ENCODE measurements around the gene PTPRT. TPM values are rescaled to one million over a fixed set of nuclear protein-coding genes. Genes with fewer than 3 reads are reported as not detected.

PTPRT gene
- polyA plus RNA-seq, 3 donors = not detected

DNA sequence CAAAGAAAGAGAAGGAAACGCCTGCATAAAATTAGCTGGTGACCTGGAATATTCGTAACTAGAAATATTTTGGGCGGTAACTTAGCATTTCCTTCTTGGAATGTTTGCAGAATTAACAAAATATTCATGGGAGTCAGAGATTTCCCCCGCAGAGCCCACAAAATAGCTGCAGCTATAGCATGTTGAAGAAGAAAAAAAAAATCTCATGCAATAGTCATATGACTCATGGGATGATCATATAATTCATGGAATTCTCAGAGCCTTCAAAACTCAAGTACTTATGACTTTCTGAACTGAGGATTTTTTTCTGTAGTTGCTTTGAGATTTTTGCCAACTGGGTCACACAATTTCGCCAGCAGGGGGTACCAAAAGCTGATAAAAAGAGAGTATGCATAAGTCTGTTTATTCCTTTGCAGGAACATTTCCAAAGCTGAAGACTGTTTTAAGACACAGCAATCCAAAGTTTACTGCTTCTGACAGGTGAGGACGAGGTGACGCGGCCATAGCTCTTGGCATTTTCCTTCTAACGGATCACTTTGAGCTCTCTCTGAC, 985.5 kb downstream of the PTPRT start:
- Mint-ChIP-seq H3K9me3 (peaks cover 0 to 8% (median 0%) of the 10 kb centered on the region in 7 donors), H3K27me3 (ENCODE audit: low read depth in 3 of 3) (peaks cover 0 to 1% (median 1%) of the 10 kb centered on the region in 3 donors), H3K36me3 (no peaks in the 10 kb centered on the region), H3K4me1 (no peaks in the 10 kb centered on the region), H3K4me3 (no peak overlapping the region), H3K27ac (no peak overlapping the region)
- no peaks in the 10 kb centered on the region for H3K9me3 ChIP-seq (replicated peaks in 1 of 2; ENCODE audit: control insufficient read depth in 1 of 2, insufficient read depth in 1 of 2, low read length in 2 of 2)
- no peak overlapping the region for H3K9ac ChIP-seq (ENCODE audit: insufficient read depth, low read length, poor library complexity, severe bottlenecking)
- no peak overlapping the region for H3K4me2 ChIP-seq (replicated peaks; ENCODE audit: extremely low read depth, low read length, poor library complexity, severe bottlenecking)
- no peaks in the 10 kb centered on the region for H3K79me2 ChIP-seq (ENCODE audit: insufficient read depth, low read length)
- H3K36me3 ChIP-seq (replicated peaks in 1 of 2; ENCODE audit: control insufficient read depth in 1 of 2, insufficient read depth in 2 of 2, low read length in 2 of 2) = no peaks in the 10 kb centered on the region
- intact Hi-C loops (cut with micrococcal nuclease) = loop anchor here in 1 of 2 donors (5.0 to 10.0 kb wide), 2 partner anchors 331 to 983 kb away; partner anchors contain the start of gene PTPRT
- no peak overlapping the region for H3K4me3 ChIP-seq (replicated peaks in 1 of 3; ENCODE audit: low read depth in 2 of 3, low read length in 3 of 3)
- no peaks in the 10 kb centered on the region for H3K27me3 ChIP-seq (ENCODE audit: control insufficient read depth in 2 of 2, insufficient read depth in 2 of 2, low read length in 2 of 2)
- H3K27ac ChIP-seq (ENCODE audit: low read depth in 1 of 2, low read length in 2 of 2) = no peak overlapping the region
- DNase-seq = no peak
- H2AFZ ChIP-seq (ENCODE audit: insufficient read depth, low read depth, low read length, poor library complexity, severe bottlenecking) = no peak overlapping the region
- no peaks in the 10 kb centered on the region for H4K20me1 ChIP-seq (ENCODE audit: insufficient read depth, low read length)
- 73% methylated on average over 8 of the region's 9 CpGs for WGBS (ENCODE audit: insufficient coverage)
- no peak for TF ChIP-seq CTCF (IDR thresholded peaks at IDR 0.05)
- H3K4me1 ChIP-seq (ENCODE audit: control insufficient read depth in 1 of 2, insufficient read depth in 2 of 2, low read length in 2 of 2) = no peaks in the 10 kb centered on the region

DNA sequence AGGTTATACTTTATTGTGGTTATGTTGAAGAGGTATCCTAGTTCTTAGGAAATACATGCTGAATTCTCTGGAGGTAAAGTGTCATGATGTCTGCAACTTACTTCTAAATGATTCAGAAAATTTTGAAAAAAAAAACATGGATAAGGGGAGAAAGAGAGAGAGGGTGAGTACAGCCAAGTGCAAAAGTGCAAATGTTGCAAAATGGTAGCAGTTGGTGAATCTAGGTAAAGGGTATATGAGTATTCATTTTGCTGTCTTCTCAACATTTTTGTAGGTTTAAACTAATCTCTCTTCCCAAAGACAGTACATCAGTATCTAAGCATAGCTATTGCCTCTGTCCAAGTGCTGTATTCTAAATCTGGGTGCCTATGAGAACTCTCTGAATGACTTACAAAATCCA, 992.1 kb downstream of the PTPRT start:
- H3K27ac Mint-ChIP-seq = no peak overlapping the region
- no peak for TF ChIP-seq CTCF (IDR thresholded peaks at IDR 0.05)
- no peaks in the 10 kb centered on the region for H3K9me3 ChIP-seq (replicated peaks in 1 of 2; ENCODE audit: control insufficient read depth in 1 of 2, insufficient read depth in 1 of 2, low read length in 2 of 2)
- no peak overlapping the region for H2AFZ ChIP-seq (ENCODE audit: insufficient read depth, low read depth, low read length, poor library complexity, severe bottlenecking)
- no peaks in the 10 kb centered on the region for H3K36me3 Mint-ChIP-seq
- no peaks in the 10 kb centered on the region for H3K4me1 Mint-ChIP-seq
- DNase-seq = no peak
- no peak overlapping the region for H3K4me3 Mint-ChIP-seq
- no peaks in the 10 kb centered on the region for H3K27me3 ChIP-seq (ENCODE audit: control insufficient read depth in 2 of 2, insufficient read depth in 2 of 2, low read length in 2 of 2)
- H3K36me3 ChIP-seq (replicated peaks in 1 of 2; ENCODE audit: control insufficient read depth in 1 of 2, insufficient read depth in 2 of 2, low read length in 2 of 2) = no peaks in the 10 kb centered on the region
- intact Hi-C loops (cut with micrococcal nuclease) = no loop called here
- peaks cover 0 to 3% (median 1%) of the 10 kb centered on the region in 3 donors for H3K27me3 Mint-ChIP-seq (ENCODE audit: low read depth in 3 of 3)
- H3K9me3 Mint-ChIP-seq = peaks cover 0 to 8% (median 0%) of the 10 kb centered on the region in 7 donors
- H3K4me3 ChIP-seq (replicated peaks in 1 of 3; ENCODE audit: low read depth in 2 of 3, low read length in 3 of 3) = no peak overlapping the region
- no peak overlapping the region for H3K27ac ChIP-seq (ENCODE audit: low read depth in 1 of 2, low read length in 2 of 2)
- H4K20me1 ChIP-seq (ENCODE audit: insufficient read depth, low read length) = no peaks in the 10 kb centered on the region
- no peak overlapping the region for H3K9ac ChIP-seq (ENCODE audit: insufficient read depth, low read length, poor library complexity, severe bottlenecking)
- H3K4me2 ChIP-seq (replicated peaks; ENCODE audit: extremely low read depth, low read length, poor library complexity, severe bottlenecking) = no peak overlapping the region
- no peaks in the 10 kb centered on the region for H3K79me2 ChIP-seq (ENCODE audit: insufficient read depth, low read length)
- no peaks in the 10 kb centered on the region for H3K4me1 ChIP-seq (ENCODE audit: control insufficient read depth in 1 of 2, insufficient read depth in 2 of 2, low read length in 2 of 2)

All from CD14-positive monocyte (primary cell).